Measurements from ENCODE around the gene MKNK1. TPM values are rescaled to one million over a fixed set of nuclear protein-coding genes. Genes with fewer than 3 reads are reported as not detected.

The MKNK1 gene
- total RNA-seq, 1 experiment from 2014 or later: 11.3 TPM

Other genes starting within 250 kb of the MKNK1 start
- gene FAAH, start 210.0 kb downstream of the MKNK1 start, total RNA-seq (2014; rRNA removed; shearing (Covaris generic)): 0.17 and 0.54 TPM in 2 replicates
- 0.09 TPM in 1 of 2 replicates, not detected in the other for gene DMBX1, start 114.4 kb downstream of the MKNK1 start, total RNA-seq (2014; rRNA removed; shearing (Covaris generic))
- not detected in 2 replicates for gene KNCN, start 52.6 kb downstream of the MKNK1 start, total RNA-seq (2014; rRNA removed; shearing (Covaris generic))
- 3.1 and 3.7 TPM in 2 replicates for gene MOB3C, start 12.5 kb upstream of the MKNK1 start, total RNA-seq (2014; rRNA removed; shearing (Covaris generic))
- 43.5 and 50.2 TPM in 2 replicates for gene ATPAF1, start 64.1 kb upstream of the MKNK1 start, total RNA-seq (2014; rRNA removed; shearing (Covaris generic))
- not detected in 2 replicates for gene TEX38, start 67.6 kb upstream of the MKNK1 start, total RNA-seq (2014; rRNA removed; shearing (Covaris generic))
- gene EFCAB14, start 114.8 kb upstream of the MKNK1 start, total RNA-seq (2014; rRNA removed; shearing (Covaris generic)): 41.2 and 43.0 TPM in 2 replicates
- not detected in 2 replicates for gene CYP4B1, start 194.8 kb upstream of the MKNK1 start, total RNA-seq (2014; rRNA removed; shearing (Covaris generic))